ENCODE measurements around the gene ALG6.
"Not testable (repeated sequence)": the region's sequence is repeated elsewhere in the genome, so short reads cannot be mapped to it uniquely, and the experiment has no call there.

The ALG6 gene

DNA sequence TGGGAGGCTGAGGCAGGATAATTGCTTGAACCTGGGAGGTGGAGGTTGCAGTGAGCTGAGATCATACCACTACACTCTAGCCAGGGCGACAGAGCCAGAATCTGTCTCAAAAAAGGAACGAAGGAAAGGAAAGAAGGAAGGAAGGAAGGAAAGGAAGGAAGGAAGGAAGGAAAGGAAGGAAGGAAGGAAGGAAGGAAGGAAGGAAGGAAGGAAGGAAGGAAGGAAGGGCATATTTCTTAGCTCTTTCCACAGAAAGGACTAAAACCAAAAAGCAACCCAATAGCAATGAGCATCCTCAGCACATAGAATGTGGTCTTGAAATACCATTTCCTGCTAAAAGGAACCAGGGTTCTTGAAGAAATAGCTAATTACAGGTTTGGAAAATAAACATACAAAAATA lies 11.2 kb upstream of the ALG6 start:
- not testable (repeated sequence) for H3K4me3 Mint-ChIP-seq; H3K36me3 Mint-ChIP-seq (ENCODE audit: low read depth); DNase-seq (ENCODE audit: low spot score); H3K27ac Mint-ChIP-seq; H3K4me1 Mint-ChIP-seq (ENCODE audit: low read depth); H3K9me3 Mint-ChIP-seq
- peaks cover 35% of the 10 kb centered on the region for H3K27me3 Mint-ChIP-seq (ENCODE audit: low read depth)

DNA sequence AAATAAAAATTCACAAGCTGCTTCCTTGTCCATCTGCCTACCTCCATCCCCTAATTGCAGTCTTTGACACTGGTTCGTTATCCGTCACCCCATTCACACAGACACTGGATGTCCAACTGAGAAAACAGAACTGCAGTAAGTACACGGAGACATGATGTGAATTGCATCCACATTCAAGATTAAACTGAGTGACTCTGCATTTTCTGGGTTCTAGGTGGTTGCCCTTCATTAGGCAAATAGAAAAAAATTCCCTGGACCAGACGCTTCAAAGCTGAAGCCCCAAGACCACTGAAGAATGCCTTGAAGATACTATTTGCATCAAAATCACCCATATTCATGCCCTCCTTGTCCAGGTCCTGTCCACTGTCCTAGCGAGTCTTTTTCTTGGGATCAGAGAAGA lies 7.9 kb upstream of the ALG6 start:
- H3K36me3 Mint-ChIP-seq (ENCODE audit: low read depth): no peaks in the 10 kb centered on the region
- H3K9me3 Mint-ChIP-seq: no peaks in the 10 kb centered on the region
- H3K27me3 Mint-ChIP-seq (ENCODE audit: low read depth): peaks cover 24% of the 10 kb centered on the region
- H3K4me3 Mint-ChIP-seq: no peak overlapping the region
- DNase-seq (ENCODE audit: low spot score): no peak
- H3K27ac Mint-ChIP-seq: no peak overlapping the region
- H3K4me1 Mint-ChIP-seq (ENCODE audit: low read depth): no peaks in the 10 kb centered on the region

DNA sequence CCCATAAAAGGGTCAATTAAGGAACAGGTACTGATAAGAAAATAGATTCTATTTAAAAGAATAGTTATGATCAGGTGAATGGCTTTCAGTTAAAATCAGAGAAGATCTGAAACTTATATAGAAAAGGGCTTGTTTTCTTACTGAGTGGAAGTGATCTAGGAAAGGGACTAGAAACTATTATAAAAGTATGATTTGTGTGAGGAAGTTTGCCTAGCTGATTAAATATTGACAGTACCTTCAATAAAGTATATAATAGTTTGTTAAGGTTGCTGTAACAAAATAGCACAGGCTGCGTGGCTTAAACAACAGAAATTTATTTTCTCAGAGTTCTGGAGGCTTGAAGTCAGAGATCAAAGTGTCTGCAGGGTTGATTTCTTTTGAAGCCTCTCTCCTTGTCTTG lies 5.4 kb upstream of the ALG6 start:
- Mint-ChIP-seq H3K4me3 (no peak overlapping the region), H3K9me3 (peaks cover 3% of the 10 kb centered on the region), H3K36me3 (ENCODE audit: low read depth) (no peaks in the 10 kb centered on the region), H3K27ac (no peak overlapping the region), H3K4me1 (ENCODE audit: low read depth) (peaks cover 6% of the 10 kb centered on the region), H3K27me3 (ENCODE audit: low read depth) (peaks cover 22% of the 10 kb centered on the region)
- DNase-seq (ENCODE audit: low spot score): no peak

DNA sequence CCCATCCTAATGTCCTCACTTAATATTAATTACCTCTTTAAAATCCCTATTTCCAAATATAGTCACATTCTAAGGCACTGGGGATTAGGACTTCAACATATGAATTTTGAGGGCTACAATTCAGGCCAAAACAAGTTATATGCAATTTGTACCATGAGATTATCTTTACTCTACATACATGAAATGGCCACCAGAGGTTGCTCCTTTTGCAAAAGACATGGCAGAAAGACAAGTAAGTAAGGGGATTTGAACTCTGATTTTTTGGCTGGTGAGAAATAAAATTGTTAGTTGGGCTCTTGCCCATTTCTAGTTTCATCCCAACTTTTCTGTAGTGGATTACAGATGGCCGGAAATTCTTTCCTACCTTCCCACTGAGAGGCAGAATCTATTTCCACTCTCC lies 4.8 kb upstream of the ALG6 start:
- DNase-seq (ENCODE audit: low spot score): no peak
- Mint-ChIP-seq H3K4me1 (ENCODE audit: low read depth) (peaks cover 6% of the 10 kb centered on the region), H3K27ac (no peak overlapping the region), H3K4me3 (no peak overlapping the region), H3K27me3 (ENCODE audit: low read depth) (peaks cover 22% of the 10 kb centered on the region), H3K36me3 (ENCODE audit: low read depth) (no peaks in the 10 kb centered on the region), H3K9me3 (peaks cover 3% of the 10 kb centered on the region)

DNA sequence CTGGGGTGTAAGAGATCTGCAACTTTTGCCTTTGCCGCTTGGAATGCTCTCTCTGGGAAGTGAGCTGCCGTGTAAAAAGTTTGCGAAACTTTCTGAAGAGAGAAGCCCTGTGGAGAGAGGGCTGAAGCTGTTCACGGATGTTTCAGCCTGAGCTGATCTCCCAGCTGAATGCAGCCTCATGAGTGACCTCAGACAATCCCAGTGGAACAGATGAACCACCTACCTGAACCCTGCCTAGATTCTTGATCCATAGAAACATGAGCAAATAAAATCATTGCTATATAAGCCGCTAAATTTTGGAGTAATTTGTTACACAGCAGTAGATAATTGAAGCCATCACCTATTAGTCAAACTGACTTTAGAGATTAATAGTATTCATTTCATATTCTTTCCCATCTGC lies 4.4 kb upstream of the ALG6 start:
- no peak for DNase-seq (ENCODE audit: low spot score)
- Mint-ChIP-seq H3K4me1 (ENCODE audit: low read depth) (peaks cover 6% of the 10 kb centered on the region), H3K4me3 (no peak overlapping the region), H3K27ac (no peak overlapping the region), H3K36me3 (ENCODE audit: low read depth) (peaks cover 2% of the 10 kb centered on the region), H3K27me3 (ENCODE audit: low read depth) (peaks cover 22% of the 10 kb centered on the region), H3K9me3 (peaks cover 3% of the 10 kb centered on the region)

DNA sequence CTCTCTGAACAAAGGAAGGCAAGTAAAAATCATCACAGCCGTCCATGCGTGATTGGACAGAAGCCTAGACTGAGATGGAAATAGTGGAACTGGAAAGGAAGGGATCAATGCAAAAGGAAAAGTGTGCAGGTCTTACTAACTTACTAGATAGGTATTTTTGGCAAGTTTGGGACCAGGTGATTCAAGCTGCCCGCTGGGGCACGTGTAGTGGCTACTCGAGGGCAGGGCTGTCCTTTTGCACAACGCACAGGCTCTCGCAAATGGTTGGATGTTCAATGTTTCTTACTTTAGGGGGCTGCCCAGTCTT lies 566 bp upstream of the ALG6 start:
- DNase-seq (ENCODE audit: low spot score): no peak
- peak overlapping the region; percentile 80 for H3K4me3 Mint-ChIP-seq
- peaks cover 11% of the 10 kb centered on the region for H3K27me3 Mint-ChIP-seq (ENCODE audit: low read depth)
- peaks cover 3% of the 10 kb centered on the region for H3K9me3 Mint-ChIP-seq
- H3K27ac Mint-ChIP-seq: peak overlapping the region; percentile 80
- H3K4me1 Mint-ChIP-seq (ENCODE audit: low read depth): peaks cover 16% of the 10 kb centered on the region
- peaks cover 15% of the 10 kb centered on the region for H3K36me3 Mint-ChIP-seq (ENCODE audit: low read depth)

DNA sequence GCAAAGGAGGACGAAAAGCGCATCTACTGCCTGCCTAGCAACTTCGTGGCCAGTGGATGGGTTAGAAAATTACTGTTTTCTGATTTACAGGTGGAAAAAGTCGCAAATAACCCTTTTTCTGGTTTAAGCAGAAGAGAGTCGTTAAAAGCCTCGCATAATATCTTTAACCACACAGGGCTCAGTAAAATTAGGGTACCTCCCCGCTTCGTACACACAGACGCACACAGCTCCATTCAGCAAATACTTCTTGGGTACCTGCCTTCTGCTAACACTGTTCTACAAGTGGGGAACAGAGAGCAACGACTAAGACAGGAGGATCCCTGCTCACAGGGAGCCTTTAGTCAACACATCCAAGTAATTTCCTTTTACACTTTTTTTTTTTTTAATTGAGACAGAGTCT lies 704 bp downstream of the ALG6 start:
- Mint-ChIP-seq H3K27ac (peak overlapping the region; percentile 85), H3K27me3 (ENCODE audit: low read depth) (peaks cover 6% of the 10 kb centered on the region), H3K4me1 (ENCODE audit: low read depth) (peaks cover 16% of the 10 kb centered on the region), H3K4me3 (peak overlapping the region; percentile 94), H3K36me3 (ENCODE audit: low read depth) (peaks cover 17% of the 10 kb centered on the region), H3K9me3 (peaks cover 3% of the 10 kb centered on the region)
- no peak for DNase-seq (ENCODE audit: low spot score)

DNA sequence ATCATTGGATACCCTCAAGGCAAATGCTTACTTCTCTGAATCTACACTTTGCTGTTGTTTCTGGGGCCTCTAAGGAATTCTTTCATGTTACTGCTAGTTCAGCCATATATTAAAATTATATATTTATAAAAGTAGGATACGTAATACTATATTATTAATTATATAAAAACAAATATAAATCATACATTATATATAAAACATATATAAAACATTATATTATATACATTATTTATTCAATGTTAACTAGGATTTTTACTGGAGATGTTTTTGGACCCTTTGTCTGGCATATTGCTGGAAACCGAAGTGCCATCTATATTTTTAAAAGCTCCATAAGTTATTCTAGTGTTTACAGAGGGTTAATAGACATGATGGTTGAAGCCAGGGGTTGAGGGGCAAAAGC lies 12.2 kb downstream of the ALG6 start:
- Mint-ChIP-seq H3K4me3 (no peak overlapping the region), H3K36me3 (ENCODE audit: low read depth) (peaks cover 34% of the 10 kb centered on the region), H3K4me1 (ENCODE audit: low read depth) (peaks cover 7% of the 10 kb centered on the region), H3K9me3 (peaks cover 5% of the 10 kb centered on the region), H3K27ac (no peak overlapping the region), H3K27me3 (ENCODE audit: low read depth) (no peaks in the 10 kb centered on the region)
- no peak for DNase-seq (ENCODE audit: low spot score)

DNA sequence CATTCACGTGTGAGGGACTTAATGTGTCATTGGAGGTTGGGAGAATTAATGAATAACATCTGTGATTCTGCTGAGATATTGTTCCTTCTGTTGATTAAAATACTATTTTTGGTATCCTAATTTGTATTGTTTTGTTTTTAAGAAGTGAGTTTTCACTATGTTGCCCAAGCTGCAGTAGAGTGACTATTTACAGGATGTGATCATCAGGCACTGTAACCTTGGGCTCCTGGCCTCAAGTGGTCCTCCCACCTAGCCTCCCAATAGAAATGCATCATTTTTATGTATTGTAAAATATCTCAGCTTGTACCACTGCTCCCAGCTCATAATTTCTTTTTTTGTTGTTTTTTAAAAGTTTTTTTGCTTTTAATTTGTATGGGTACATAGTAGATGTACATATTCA lies 14.3 kb downstream of the ALG6 start:
- DNase-seq (ENCODE audit: low spot score): no peak
- Mint-ChIP-seq H3K9me3 (peaks cover 5% of the 10 kb centered on the region), H3K36me3 (ENCODE audit: low read depth) (peaks cover 42% of the 10 kb centered on the region), H3K4me1 (ENCODE audit: low read depth) (peaks cover 5% of the 10 kb centered on the region), H3K4me3 (no peak overlapping the region), H3K27ac (no peak overlapping the region), H3K27me3 (ENCODE audit: low read depth) (no peaks in the 10 kb centered on the region)

DNA sequence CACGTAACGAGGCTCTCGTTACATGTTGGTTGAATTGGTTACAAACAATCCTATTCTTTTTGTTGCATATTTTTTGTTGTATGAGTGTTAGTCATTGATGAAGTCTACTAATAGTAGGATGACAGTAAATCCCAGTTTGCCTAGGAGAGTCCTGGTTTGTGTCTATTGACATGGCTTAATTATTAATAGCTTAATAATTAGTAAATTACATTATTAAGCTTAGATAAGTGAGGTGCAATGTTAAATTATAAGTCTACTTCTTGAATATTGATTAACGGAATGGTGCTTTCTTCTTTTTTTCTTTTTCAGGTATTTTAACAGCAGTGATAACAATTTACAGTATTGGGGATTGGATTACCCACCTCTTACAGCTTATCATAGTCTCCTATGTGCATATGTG lies 34.5 kb downstream of the ALG6 start:
- H3K9me3 Mint-ChIP-seq: no peaks in the 10 kb centered on the region
- no peak overlapping the region for H3K4me3 Mint-ChIP-seq
- no peaks in the 10 kb centered on the region for H3K27me3 Mint-ChIP-seq (ENCODE audit: low read depth)
- H3K4me1 Mint-ChIP-seq (ENCODE audit: low read depth): peaks cover 4% of the 10 kb centered on the region
- DNase-seq (ENCODE audit: low spot score): no peak
- H3K36me3 Mint-ChIP-seq (ENCODE audit: low read depth): peaks cover 26% of the 10 kb centered on the region
- H3K27ac Mint-ChIP-seq: no peak overlapping the region

DNA sequence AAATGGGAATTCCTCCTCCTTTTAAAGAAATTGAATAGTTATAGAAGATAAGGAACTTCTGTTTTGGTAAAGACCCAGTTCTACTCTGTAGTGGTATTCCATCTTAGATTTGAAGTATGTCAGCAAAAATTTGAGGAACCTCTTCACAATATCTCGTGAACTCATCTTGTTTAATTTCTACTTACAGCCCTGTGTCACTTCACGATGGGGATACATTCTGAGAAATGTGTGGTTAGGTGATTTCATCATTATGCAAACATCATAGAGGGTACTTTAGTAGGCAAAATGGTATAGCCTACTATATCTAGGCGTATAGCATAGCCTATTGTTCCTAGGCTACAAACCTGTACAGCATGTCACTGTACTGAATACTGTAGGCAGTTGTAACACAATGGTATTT lies 36.0 kb downstream of the ALG6 start:
- Mint-ChIP-seq H3K9me3 (no peaks in the 10 kb centered on the region), H3K27ac (no peak overlapping the region), H3K4me1 (ENCODE audit: low read depth) (peaks cover 4% of the 10 kb centered on the region), H3K27me3 (ENCODE audit: low read depth) (no peaks in the 10 kb centered on the region), H3K4me3 (no peak overlapping the region), H3K36me3 (ENCODE audit: low read depth) (peaks cover 30% of the 10 kb centered on the region)
- DNase-seq (ENCODE audit: low spot score): no peak

DNA sequence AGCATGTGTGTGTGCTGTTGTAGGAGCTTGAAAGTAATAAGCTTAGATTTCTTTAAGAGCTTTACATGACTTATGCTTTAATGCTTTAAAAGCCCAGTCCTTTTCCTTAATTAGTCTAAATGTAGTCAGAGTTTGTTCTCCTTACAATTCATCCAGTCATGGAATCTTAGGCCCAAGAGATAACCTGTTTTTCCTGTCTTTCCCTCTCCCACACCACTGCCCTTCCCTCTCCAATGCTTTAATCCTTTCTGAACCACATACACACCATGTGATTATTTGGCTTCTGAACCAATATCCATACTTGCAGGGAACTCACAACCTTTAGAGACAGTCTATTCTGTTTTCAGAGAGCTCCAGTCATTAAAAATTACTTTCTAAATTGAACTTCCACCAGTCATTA lies 37.6 kb downstream of the ALG6 start:
- Mint-ChIP-seq H3K27me3 (ENCODE audit: low read depth) (no peaks in the 10 kb centered on the region), H3K9me3 (no peaks in the 10 kb centered on the region), H3K4me1 (ENCODE audit: low read depth) (peaks cover 4% of the 10 kb centered on the region), H3K27ac (no peak overlapping the region), H3K4me3 (no peak overlapping the region), H3K36me3 (ENCODE audit: low read depth) (peaks cover 30% of the 10 kb centered on the region)
- DNase-seq (ENCODE audit: low spot score): no peak

DNA sequence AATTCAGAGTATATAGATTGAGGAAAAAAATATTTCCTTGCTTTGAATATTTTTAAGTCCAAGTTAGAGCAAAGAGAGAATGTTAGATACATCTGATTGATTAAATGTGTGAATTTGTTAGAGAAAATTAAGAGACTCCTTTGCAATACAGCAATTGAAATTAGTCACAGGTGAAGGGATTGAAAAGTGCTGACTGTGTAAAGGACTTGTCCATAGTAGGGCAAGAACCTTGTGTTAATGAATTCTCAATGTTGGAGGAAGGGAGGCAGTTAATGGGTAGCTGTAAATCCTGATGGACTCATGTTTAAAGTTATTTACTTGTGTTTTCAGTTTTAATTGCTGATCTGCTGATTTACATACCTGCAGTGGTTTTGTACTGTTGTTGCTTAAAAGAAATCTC lies 38.6 kb downstream of the ALG6 start:
- Mint-ChIP-seq H3K4me1 (ENCODE audit: low read depth) (peaks cover 4% of the 10 kb centered on the region), H3K36me3 (ENCODE audit: low read depth) (peaks cover 26% of the 10 kb centered on the region), H3K4me3 (no peak overlapping the region), H3K9me3 (no peaks in the 10 kb centered on the region), H3K27me3 (ENCODE audit: low read depth) (no peaks in the 10 kb centered on the region), H3K27ac (no peak overlapping the region)
- no peak for DNase-seq (ENCODE audit: low spot score)

DNA sequence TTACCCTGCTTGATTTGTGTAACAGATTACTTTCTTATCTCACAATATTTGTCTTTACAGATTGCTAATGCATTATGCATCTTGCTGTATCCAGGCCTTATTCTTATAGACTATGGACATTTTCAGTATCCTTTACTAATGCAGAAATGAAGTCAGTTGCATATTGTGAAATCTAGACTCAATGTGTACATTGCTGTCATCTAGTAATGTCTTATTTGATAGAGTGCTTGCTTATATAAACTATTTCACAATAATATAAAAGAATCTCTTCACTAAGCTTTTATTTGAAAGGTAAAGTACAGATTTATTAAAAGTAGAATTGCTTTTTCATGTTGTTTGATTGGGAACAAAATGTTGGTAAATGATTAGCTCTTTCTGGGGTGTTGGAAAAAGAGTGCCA lies 39.6 kb downstream of the ALG6 start:
- no peaks in the 10 kb centered on the region for H3K9me3 Mint-ChIP-seq
- peaks cover 33% of the 10 kb centered on the region for H3K36me3 Mint-ChIP-seq (ENCODE audit: low read depth)
- H3K27me3 Mint-ChIP-seq (ENCODE audit: low read depth): no peaks in the 10 kb centered on the region

DNA sequence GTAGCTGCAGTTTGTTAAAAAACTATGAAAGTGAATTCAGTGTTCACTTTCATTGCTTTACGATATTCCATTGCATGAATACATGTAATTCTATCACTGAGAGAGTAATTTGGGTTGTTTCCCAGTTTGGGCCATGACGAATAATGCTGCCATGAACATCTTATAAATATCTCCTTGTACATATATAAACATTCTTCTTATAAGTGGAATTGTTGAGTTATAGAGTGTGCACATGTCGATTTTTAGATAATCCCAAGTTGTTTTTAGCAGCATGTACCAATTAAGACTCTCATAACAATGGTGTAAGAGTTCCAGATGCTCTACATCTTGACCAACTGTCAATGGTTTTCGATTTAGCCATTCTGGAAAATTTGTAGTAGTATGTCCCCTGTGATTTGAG lies 40.9 kb downstream of the ALG6 start:
- peaks cover 1% of the 10 kb centered on the region for H3K4me1 Mint-ChIP-seq (ENCODE audit: low read depth)
- H3K9me3 Mint-ChIP-seq: no peaks in the 10 kb centered on the region
- no peaks in the 10 kb centered on the region for H3K27me3 Mint-ChIP-seq (ENCODE audit: low read depth)
- no peak overlapping the region for H3K4me3 Mint-ChIP-seq
- no peak overlapping the region for H3K27ac Mint-ChIP-seq
- no peak for DNase-seq (ENCODE audit: low spot score)
- peaks cover 34% of the 10 kb centered on the region for H3K36me3 Mint-ChIP-seq (ENCODE audit: low read depth)

More for the DNA sequence above, 39.6 kb downstream of the ALG6 start:
- no peak overlapping the region for H3K4me3 Mint-ChIP-seq
- H3K4me1 Mint-ChIP-seq (ENCODE audit: low read depth): peaks cover 4% of the 10 kb centered on the region
- no peak overlapping the region for H3K27ac Mint-ChIP-seq
- DNase-seq (ENCODE audit: low spot score): no peak

DNA sequence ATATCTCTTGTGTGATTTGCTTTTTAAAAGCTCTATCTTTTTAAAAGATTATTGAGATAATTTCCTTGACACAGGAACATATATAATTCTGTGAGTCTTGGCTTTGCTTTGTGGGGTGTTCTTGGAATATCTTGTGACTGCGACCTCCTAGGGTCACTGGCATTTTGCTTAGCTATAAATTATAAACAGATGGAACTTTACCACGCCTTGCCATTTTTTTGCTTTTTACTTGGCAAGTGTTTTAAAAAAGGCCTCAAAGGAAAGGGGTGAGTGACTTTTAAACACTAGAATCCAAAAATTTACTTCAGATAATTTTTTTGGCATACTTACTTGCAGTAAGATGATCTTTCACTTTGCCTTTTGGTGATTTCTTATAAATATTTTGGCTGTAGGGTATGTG lies 43.6 kb downstream of the ALG6 start:
- Mint-ChIP-seq H3K27me3 (ENCODE audit: low read depth) (no peaks in the 10 kb centered on the region), H3K27ac (no peak overlapping the region), H3K4me3 (no peak overlapping the region), H3K9me3 (no peaks in the 10 kb centered on the region), H3K36me3 (ENCODE audit: low read depth) (peaks cover 26% of the 10 kb centered on the region), H3K4me1 (ENCODE audit: low read depth) (no peaks in the 10 kb centered on the region)
- no peak for DNase-seq (ENCODE audit: low spot score)

Measured in T-helper 2 cell treated with Interferon-gamma antibody and Interleukin-4, amounts not matched to agents 5 μg/mL and 100 μg/mL, for 36 hours (primary cell).